Astrocyte of the cerebellum (primary cell): ENCODE results near the gene IL26.

Source experiments
- DNase-seq: peaks from one replicate; pipeline ENCODE4 v3.0.0-alpha.2; 2011; ENCODE audit warnings: low read depth
- H3K4me3 ChIP-seq: 2 replicates; pipeline ENCODE4 v1.5.1; 2011; ENCODE audit warnings: mild to moderate bottlenecking, low read depth, low read length, moderate library complexity
- in situ Hi-C: cut with HindIII; loops from 2 replicates; pipeline ENCODE4 v1.10.0; 2017; ENCODE audit warnings: low sequenced_read_pairs
- TF ChIP-seq, protein P1 (sequence below): IDR thresholded peaks from 2 replicates; pipeline ENCODE4 v1.5.1; 2012; ENCODE audit warnings: low read length, low read depth, moderate library complexity, mild to moderate bottlenecking; ENCODE audit errors: missing control alignments

IL26 gene

DNA sequence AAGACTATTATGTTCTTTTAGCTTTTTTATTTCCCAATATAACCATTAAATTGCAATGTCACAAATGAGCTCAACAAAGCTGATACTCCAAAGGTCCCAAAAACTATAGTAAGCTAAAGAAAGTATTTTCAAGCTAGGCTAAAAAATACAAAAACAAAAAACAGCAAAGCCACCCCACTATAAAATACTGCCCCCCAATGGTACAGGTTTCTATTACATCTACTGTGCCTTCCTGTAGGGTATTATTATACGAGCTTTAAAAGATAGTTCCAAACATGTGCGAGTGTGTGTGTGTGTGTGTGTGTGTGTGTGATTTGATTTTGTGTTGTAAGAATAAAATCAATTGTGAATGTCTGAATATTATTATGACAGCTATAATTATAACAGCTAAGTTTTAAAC is 67.2 kb downstream of the IL26 start:
- TF ChIP-seq, protein P1, sequence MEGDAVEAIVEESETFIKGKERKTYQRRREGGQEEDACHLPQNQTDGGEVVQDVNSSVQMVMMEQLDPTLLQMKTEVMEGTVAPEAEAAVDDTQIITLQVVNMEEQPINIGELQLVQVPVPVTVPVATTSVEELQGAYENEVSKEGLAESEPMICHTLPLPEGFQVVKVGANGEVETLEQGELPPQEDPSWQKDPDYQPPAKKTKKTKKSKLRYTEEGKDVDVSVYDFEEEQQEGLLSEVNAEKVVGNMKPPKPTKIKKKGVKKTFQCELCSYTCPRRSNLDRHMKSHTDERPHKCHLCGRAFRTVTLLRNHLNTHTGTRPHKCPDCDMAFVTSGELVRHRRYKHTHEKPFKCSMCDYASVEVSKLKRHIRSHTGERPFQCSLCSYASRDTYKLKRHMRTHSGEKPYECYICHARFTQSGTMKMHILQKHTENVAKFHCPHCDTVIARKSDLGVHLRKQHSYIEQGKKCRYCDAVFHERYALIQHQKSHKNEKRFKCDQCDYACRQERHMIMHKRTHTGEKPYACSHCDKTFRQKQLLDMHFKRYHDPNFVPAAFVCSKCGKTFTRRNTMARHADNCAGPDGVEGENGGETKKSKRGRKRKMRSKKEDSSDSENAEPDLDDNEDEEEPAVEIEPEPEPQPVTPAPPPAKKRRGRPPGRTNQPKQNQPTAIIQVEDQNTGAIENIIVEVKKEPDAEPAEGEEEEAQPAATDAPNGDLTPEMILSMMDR: peak; percentile 9
- H3K4me3 ChIP-seq: no peak overlapping the region
- no peak for DNase-seq
- in situ Hi-C loops: no loop called here

DNA sequence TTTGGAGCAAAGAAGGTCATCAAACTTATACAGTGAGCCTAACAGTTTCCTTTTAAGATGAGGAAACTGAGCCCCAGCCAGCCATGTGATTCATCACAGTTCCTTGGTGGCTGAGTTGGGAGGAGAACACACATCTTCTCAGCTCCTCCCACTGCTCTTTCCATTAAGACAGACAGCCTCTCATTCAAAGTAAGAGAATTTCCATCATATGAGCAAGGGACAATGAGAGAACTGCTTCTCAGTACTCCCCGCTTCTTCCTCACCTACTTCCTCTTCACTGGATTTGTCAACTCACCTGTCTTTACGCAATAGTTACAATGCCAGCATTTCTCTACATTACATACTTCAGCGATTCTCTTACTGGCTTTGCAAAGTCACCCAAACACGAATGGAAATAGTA is 68.2 kb downstream of the IL26 start:
- in situ Hi-C loops: no loop called here
- H3K4me3 ChIP-seq: no peak overlapping the region
- no peak for DNase-seq

DNA sequence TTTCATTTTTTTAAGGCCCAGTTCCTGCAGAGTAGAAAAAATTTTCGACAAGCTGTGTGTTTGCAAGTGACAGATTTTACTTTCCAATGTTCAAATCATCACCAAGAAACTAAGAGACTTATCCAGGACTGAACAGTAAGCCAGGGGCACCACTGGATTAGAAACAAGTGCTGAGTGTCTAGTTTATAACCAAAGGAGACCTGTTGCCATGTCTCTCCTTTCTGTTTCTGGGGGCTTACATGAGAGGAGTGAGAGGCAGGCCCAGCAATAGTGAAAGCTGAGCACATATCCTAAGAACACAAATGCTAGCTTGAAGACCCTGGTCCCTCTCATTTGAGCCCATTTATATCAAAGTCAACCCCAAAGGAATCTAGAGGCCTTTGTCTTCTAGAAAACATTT is 69.0 kb downstream of the IL26 start:
- TF ChIP-seq, protein P1: no peak
- no peak for DNase-seq
- no peak overlapping the region for H3K4me3 ChIP-seq
- in situ Hi-C loops: no loop called here

More for the DNA sequence above, 68.2 kb downstream of the IL26 start:
- TF ChIP-seq, protein P1: no peak

DNA sequence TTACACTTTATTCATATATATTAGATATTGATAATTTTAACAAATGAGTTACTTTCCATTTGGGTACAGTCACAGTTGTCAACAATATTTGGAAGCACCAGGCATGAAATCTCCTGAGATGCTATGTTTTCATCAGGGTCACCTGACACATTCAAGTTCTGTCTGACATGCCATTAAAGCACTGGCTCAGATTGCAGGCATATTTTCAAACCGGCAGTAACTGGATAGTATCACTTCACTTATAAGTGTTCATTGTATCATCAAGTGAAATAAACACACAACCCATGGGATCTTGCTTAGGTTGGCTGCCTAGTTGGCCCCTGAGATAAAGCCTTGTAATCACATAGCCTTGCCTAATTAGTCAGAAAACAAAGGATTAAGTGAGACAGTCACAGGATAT is 70.8 kb downstream of the IL26 start:
- TF ChIP-seq, protein P1: no peak
- in situ Hi-C loops: no loop called here
- H3K4me3 ChIP-seq: no peak overlapping the region
- DNase-seq: no peak
